Activated naive CD8-positive, alpha-beta T cell treated with anti-CD3 and anti-CD28 coated beads, Interleukin-2, amount 10 ng/mL, durations not matched to agents 7 days and 5 days (primary cell): ENCODE measurements around the gene IGSF3. TPM values are rescaled to one million over a fixed set of nuclear protein-coding genes. Genes with fewer than 3 reads are reported as not detected.

Source experiments
- ATAC-seq: fragments of 150-1000 bp; cut with Tn5 transposase; one replicate; pipeline ENCODE4 v1.10.0; 2021; ENCODE audit warnings: low read depth, moderate library complexity
- POLR2A ChIA-PET: fragments of 350-600 bp; sonication (Branson Sonifier 250); formaldehyde crosslinking; loops from one replicate; lab custom pipeline; 2021; ENCODE audit warnings: antibody characterized with exemption; lab: Charles Lee
- DNase-seq: peaks from one replicate; pipeline ENCODE4 v3.0.0; 2021
- H3K27ac Mint-ChIP-seq: one replicate; pipeline ENCODE4 v1.8.0; 2022; ENCODE audit warnings: mild to moderate bottlenecking, mixed read lengths
- H3K27me3 Mint-ChIP-seq: one replicate; pipeline ENCODE4 v1.8.0; 2022; ENCODE audit warnings: mild to moderate bottlenecking, moderate library complexity, mixed read lengths
- H3K36me3 Mint-ChIP-seq: one replicate; pipeline ENCODE4 v1.8.0; 2021; ENCODE audit warnings: mild to moderate bottlenecking, mixed read lengths
- H3K4me1 Mint-ChIP-seq: one replicate; pipeline ENCODE4 v1.8.0; 2021; ENCODE audit warnings: mixed read lengths
- H3K4me3 Mint-ChIP-seq: one replicate; pipeline ENCODE4 v1.8.0; 2022; ENCODE audit warnings: mild to moderate bottlenecking, moderate library complexity, mixed read lengths
- H3K9me3 Mint-ChIP-seq: one replicate; pipeline ENCODE4 v1.8.0; 2021; ENCODE audit warnings: mixed read lengths
- total RNA-seq, 2 experiments: library from RNA; stranded (reverse); gene quantifications; one replicate each; pipeline ENCODE4 v1.2.3, GENCODE V29; 2021

The IGSF3 gene
- under 1 TPM; 0.06 to 0.09 TPM for total RNA-seq

DNA sequence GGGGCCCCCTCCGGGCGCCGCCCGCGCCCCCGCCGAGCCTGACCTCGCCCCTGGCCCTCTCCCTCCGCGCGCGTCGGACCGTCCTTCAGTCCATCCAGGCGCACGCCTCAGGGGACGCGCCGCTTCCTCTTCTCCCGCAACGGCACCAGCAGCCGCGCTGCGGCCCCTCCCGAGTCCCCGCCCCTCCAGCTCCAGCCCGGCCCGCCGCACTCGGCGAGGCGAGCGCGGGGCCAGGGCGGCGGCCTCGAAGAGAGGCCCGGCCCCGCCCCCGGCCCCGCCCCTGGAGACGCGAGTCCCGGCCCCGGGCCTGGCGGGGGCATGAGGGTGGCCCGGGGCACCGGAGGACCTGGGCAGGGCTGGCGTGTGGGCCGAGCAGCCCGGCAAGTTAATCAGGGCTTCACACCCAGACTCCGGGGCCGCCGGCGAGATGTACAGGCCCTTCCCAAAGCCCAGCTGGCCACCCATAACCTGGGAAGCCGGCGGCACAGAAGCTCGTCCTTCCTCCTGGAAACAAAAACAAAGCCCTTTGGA, at the start of gene IGSF3:
IGSF3 (minus strand) TSS at position 159 of the 531 bp plus-strand sequence. CDS start 1,407 bp downstream, outside the sequence.
- H3K9me3 Mint-ChIP-seq = no peaks in the 10 kb centered on the region
- H3K27me3 Mint-ChIP-seq = peaks cover 75% of the 10 kb centered on the region
- H3K4me3 Mint-ChIP-seq = peak within 1 kb of the TSS; percentile 65
- ATAC-seq (peak; percentile 72), DNase-seq (peak; percentile 63)
- no peaks in the 10 kb centered on the region for H3K36me3 Mint-ChIP-seq
- H3K4me1 Mint-ChIP-seq = peaks cover 23% of the 10 kb centered on the region
- H3K27ac Mint-ChIP-seq = no peak within 1 kb of the TSS
- POLR2A ChIA-PET = no interaction called here

DNA sequence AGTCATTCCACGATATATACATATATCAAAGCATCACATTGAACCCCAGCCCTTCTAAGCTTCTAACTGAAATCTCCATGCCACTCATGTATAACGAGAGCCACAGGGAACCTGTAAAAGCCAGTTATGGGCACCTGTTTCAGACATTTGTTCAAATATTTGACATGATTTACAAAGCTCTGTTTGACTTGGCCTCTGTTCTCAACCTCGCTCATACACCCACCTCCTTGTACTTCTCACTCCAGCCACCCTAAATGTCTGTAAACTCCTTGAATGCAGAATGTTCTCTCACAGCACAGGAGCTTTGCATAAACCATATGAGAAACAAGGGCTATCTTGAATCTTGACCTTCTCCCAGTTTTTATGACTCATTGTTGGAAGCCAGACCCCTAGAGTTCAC, 49.8 kb upstream of the IGSF3 start:
- Mint-ChIP-seq H3K4me1 (peaks cover 5% of the 10 kb centered on the region), H3K27ac (no peak overlapping the region), H3K36me3 (peaks cover 3% of the 10 kb centered on the region), H3K9me3 (peaks cover 6% of the 10 kb centered on the region), H3K27me3 (no peaks in the 10 kb centered on the region), H3K4me3 (no peak overlapping the region)
- no peak for DNase-seq
- no peak for ATAC-seq
- POLR2A ChIA-PET = no interaction called here

DNA sequence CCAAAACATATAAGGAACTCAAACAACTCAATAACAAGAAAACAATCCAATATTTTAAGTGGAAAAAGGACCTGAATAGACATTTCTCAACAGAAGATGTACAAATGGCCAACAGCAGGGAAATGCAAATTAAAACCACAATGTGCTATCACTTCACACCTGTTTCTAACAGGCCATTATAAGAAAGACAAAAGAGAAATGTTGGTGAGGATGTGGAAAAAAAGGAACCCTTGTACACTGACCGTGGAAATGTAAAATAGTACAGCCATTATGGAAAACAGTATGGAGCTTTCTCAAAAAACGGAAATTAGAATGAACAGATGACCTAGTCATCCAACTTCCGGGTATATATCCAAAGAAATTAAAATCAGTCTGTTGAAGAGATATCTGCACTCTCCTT, 48.9 kb upstream of the IGSF3 start:
- H3K36me3 Mint-ChIP-seq = peaks cover 3% of the 10 kb centered on the region
- DNase-seq = no peak
- H3K9me3 Mint-ChIP-seq = peaks cover 6% of the 10 kb centered on the region
- no peaks in the 10 kb centered on the region for H3K27me3 Mint-ChIP-seq
- POLR2A ChIA-PET = no interaction called here
- no peak overlapping the region for H3K4me3 Mint-ChIP-seq
- H3K27ac Mint-ChIP-seq = no peak overlapping the region
- ATAC-seq = no peak
- H3K4me1 Mint-ChIP-seq = peaks cover 6% of the 10 kb centered on the region

DNA sequence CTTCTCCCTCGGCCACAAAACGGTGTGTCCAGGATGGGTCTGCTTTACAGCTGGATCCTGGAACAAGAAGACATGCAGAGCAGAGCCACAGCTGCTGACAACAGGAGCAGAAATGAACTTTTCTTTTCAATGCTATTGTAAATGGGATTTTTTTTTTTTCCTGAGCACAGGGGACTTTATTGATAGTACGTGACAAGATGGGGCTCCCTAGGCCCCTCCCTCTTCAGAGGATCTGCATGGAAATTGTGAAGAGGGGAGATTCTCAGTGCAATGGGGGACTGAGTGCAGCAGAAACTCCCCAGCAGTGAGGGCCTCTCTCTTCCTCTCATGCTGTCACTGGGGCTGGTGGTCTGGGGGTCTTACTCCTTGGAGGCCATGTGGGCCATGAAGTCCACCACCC, 45.9 kb upstream of the IGSF3 start:
- Mint-ChIP-seq H3K36me3 (no peaks in the 10 kb centered on the region), H3K27ac (no peak overlapping the region), H3K9me3 (peaks cover 3% of the 10 kb centered on the region), H3K27me3 (peaks cover 4% of the 10 kb centered on the region), H3K4me1 (peaks cover 6% of the 10 kb centered on the region), H3K4me3 (no peak overlapping the region)
- DNase-seq (no peak), ATAC-seq (no peak)
- POLR2A ChIA-PET = no interaction called here

DNA sequence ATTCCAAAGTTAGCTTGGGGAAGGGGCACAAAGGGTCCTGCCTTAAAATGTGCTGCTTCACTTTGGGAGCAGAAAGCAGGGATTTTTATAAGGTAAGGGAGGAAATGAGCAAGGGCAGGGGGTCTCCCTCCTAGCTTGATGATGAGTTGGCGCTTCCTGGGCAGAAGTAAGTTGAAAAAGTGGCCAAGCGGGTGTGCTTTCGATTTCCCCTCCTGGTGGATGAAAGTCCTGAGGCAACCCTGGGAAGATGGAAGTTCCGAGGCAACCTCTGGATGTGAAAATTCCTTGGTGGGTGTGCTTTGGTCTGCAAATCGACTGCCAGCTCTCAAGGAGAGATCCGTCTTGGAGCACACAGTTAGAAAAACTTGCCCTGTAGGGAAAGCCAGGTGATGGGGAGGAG, 45.0 kb upstream of the IGSF3 start:
- Mint-ChIP-seq H3K4me3 (no peak overlapping the region), H3K9me3 (peaks cover 2% of the 10 kb centered on the region), H3K4me1 (peaks cover 6% of the 10 kb centered on the region), H3K36me3 (no peaks in the 10 kb centered on the region), H3K27ac (no peak overlapping the region), H3K27me3 (peaks cover 4% of the 10 kb centered on the region)
- DNase-seq (no peak), ATAC-seq (no peak)
- POLR2A ChIA-PET = no interaction called here

DNA sequence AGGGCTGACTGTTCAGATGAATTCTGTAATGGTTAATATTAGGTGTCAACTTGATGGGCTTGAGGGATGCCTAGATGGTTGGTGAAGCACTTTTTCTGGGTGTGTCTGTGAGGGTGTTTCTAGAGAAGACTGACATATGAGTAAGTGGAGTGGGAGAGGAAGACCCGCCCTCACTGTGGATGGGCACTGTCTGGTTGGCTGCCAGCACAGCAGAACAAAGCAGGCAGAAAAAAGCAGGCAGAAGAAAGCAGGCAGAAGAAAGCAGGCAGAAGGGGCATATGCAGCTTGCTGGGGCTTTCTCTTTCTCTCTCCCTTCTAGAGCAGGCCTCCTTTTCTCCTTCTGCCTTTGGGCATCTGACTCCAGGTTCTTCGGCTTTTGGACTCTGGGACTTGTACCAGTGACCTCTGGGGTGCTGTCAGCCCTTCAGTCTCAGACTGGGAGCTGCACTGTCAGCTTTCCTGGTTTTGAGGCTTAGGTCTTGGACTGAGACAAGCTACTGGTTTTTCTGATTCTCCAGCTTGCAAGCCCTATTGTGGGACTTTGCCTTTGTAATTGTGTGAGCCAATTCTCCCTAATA, 43.8 kb upstream of the IGSF3 start:
- H3K27ac Mint-ChIP-seq = no peak overlapping the region
- no peak for ATAC-seq
- H3K4me1 Mint-ChIP-seq = peaks cover 6% of the 10 kb centered on the region
- peaks cover 4% of the 10 kb centered on the region for H3K27me3 Mint-ChIP-seq
- H3K4me3 Mint-ChIP-seq = no peak overlapping the region
- peaks cover 2% of the 10 kb centered on the region for H3K9me3 Mint-ChIP-seq
- no peaks in the 10 kb centered on the region for H3K36me3 Mint-ChIP-seq
- POLR2A ChIA-PET = no interaction called here
- no peak for DNase-seq

DNA sequence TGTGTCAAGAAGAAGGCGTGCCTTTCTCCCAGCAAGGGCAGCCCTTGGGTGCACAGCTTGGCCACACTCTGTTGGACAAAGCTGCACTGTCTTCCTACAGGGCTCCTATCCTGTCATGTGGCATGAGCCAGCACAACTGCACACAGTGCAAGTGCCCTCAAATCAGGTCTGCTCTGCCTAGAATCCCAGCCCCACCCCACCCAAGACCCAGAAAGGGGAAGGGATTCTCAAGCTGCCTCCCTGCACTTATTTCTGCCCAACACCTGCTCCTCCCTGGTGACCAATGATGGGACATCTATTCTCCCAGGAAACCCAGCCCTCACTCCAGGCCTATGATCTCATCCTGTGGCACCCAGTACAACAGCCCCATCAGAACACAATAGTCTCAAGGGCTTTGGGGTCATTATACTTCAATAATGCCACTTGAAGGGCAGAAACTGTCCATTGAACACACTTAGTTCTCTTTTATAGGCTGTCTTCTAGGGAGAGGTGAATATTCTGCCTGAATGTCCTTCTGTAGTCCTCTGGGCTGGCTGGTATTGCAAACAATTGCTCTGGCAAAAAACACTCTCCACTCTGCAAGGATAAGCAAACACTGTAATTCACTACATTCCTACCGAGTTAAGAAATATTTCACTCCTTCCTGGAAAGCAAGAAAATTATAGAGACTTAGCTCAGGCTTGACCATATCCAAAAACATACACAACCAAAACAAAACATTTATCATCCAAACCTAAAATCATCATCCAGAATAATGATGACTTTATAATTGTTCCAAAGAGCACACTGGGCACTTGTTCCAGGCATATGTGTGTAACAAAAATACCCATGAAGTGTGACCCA, 43.1 kb upstream of the IGSF3 start:
- H3K9me3 Mint-ChIP-seq = peaks cover 4% of the 10 kb centered on the region
- no peaks in the 10 kb centered on the region for H3K36me3 Mint-ChIP-seq
- no peak overlapping the region for H3K27ac Mint-ChIP-seq
- H3K4me1 Mint-ChIP-seq = peaks cover 6% of the 10 kb centered on the region
- POLR2A ChIA-PET = no interaction called here
- peaks cover 4% of the 10 kb centered on the region for H3K27me3 Mint-ChIP-seq
- DNase-seq (no peak), ATAC-seq (no peak)
- no peak overlapping the region for H3K4me3 Mint-ChIP-seq

DNA sequence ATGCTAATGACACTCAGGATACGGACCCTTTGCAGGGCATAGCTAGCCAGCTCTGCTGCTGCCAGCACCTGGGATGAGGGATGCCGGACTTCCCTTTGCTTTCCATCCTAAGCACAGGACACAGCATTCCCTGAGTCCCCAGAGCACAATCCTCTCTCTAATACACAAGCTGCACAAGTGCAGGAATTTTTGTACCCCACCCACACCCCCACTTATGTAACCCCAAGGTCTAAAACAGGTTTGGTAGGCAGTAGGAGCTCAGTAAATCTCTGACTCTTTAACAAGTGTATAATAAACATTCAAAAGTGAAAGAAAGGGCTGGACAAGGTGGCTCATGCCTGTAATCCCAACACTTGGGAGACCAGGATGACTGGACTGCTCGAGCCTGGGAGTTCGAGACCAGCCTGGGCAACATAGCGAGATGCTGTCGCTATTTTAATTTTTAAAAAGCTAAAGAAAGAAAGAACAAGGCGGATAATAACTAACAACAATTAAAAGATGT, 42.2 kb upstream of the IGSF3 start:
- DNase-seq (no peak), ATAC-seq (no peak)
- Mint-ChIP-seq H3K27ac (no peak overlapping the region), H3K4me1 (peaks cover 6% of the 10 kb centered on the region), H3K27me3 (peaks cover 4% of the 10 kb centered on the region), H3K4me3 (no peak overlapping the region), H3K36me3 (no peaks in the 10 kb centered on the region), H3K9me3 (peaks cover 4% of the 10 kb centered on the region)
- POLR2A ChIA-PET = no interaction called here

DNA sequence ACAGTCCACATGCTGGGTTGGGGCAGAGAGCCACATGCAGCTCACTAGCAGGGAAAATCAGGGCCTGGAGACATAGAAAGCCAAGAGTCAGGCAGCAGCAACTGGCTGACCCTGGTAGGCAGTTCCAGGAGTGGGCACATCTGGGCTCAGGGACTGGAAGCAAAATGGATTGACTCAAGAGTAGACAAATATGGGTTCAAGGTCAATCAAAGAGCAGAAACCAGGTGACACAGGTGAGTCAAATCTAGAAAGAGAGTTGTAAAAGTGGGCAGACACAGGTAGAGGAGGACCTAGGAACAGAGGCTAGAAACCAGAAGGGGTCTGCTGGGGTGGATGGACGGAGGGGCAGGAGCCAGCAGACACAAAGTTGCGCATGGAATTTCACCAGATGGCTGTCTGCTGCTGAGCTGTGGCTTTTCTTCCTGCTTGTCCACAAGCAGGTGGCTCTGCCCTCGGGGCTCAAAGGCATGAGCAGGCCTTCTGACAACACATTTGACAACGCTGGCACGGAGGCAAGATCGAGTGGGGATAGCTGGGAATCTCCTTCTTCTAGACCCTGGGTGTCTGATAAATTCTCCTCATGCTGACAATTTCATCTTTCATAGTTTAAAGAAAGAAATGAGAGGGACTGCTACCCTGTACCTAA, 40.8 kb upstream of the IGSF3 start:
- H3K27ac Mint-ChIP-seq = no peak overlapping the region
- DNase-seq (no peak), ATAC-seq (no peak)

DNA sequence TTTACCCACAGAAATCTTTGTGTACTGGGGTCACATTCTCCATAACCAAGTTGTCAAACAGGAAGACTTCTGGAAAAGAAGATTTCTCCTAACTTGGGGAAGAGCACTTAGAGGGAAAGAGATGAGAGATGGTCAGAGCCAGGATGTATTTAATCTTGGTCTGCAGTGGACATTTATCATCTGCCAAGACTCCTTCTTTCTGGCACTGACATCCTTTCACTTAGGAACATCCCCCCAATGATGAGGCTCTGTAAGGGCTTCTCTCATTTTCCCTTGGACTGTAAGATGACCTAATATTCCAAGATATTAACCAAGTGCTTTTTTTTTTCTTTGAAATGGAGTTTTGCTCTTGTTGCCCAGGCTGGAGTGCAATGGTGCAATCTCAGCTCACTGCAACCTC, 39.3 kb upstream of the IGSF3 start:
- H3K36me3 Mint-ChIP-seq = no peaks in the 10 kb centered on the region
- DNase-seq (no peak), ATAC-seq (no peak)
- no peaks in the 10 kb centered on the region for H3K4me1 Mint-ChIP-seq
- peaks cover 4% of the 10 kb centered on the region for H3K27me3 Mint-ChIP-seq
- peaks cover 4% of the 10 kb centered on the region for H3K9me3 Mint-ChIP-seq
- H3K4me3 Mint-ChIP-seq = no peak overlapping the region
- POLR2A ChIA-PET = no interaction called here
- no peak overlapping the region for H3K27ac Mint-ChIP-seq

More for the DNA sequence above, 40.8 kb upstream of the IGSF3 start:
- Mint-ChIP-seq H3K36me3 (no peaks in the 10 kb centered on the region), H3K9me3 (peaks cover 4% of the 10 kb centered on the region), H3K4me1 (peaks cover 6% of the 10 kb centered on the region), H3K27me3 (peaks cover 4% of the 10 kb centered on the region), H3K4me3 (no peak overlapping the region)
- POLR2A ChIA-PET = no interaction called here

DNA sequence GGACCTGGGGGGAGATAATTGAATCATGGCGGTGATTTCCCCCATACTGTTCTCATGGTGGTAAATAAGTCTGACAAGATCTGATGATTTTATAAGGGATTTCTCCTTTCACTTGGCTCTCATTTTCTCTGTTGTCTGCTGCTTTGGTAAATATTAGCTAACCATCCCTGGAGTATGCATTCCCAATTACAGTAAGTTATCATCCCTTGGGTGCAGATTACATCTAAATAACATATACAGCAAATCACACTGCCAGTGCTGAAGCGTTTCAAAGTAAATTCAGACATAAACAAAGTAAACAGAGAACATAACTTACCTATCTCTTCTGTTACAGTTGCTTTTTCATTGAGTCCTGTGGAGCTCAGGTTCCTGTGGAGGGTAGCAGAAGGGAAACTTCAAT, 38.6 kb upstream of the IGSF3 start:
- Mint-ChIP-seq H3K36me3 (no peaks in the 10 kb centered on the region), H3K9me3 (peaks cover 4% of the 10 kb centered on the region), H3K27me3 (peaks cover 4% of the 10 kb centered on the region), H3K4me3 (no peak overlapping the region), H3K4me1 (no peaks in the 10 kb centered on the region), H3K27ac (no peak overlapping the region)
- POLR2A ChIA-PET = no interaction called here
- DNase-seq = no peak
- ATAC-seq = no peak

DNA sequence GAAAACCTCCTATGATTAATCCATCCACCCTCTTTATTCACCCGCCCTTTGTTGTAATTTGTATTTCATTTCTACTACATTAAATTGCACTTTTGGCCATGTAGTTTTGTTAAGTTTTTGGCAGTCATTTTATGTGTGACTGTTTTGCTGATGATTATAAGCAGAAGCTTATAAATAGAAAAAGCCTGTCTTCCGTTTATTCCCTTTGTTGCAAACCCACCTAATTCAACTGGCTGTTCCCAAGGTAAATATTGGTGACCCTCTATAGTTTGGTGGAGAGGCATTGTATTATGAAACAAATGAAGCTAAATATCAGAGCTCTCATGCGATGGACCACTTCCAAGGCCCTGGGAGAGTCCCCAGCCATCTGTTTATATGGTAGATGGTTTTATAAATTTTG, 36.7 kb upstream of the IGSF3 start:
- Mint-ChIP-seq H3K27ac (no peak overlapping the region), H3K27me3 (peaks cover 2% of the 10 kb centered on the region), H3K4me1 (no peaks in the 10 kb centered on the region), H3K4me3 (no peak overlapping the region), H3K9me3 (peaks cover 4% of the 10 kb centered on the region), H3K36me3 (no peaks in the 10 kb centered on the region)
- ATAC-seq = no peak
- DNase-seq = no peak
- POLR2A ChIA-PET = no interaction called here

DNA sequence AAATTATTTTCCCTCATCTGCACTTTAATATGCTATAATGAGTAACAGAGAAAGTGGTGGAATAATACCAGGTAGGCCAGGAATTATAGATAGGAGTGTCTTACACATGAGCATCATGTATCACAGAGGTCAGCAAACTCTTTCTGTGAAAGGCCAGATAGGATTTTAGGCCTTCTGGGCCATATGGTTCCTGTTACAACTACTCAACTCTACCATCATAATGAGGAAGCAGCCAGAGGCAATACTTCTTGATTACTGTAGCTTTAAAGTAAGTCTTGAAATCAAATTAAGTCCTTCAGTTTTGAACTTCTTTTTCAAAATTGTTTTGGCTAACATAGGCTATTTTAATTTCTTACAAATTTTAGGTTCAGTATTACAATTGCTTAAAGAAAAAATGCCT, 32.1 kb upstream of the IGSF3 start:
- H3K27me3 Mint-ChIP-seq = peaks cover 2% of the 10 kb centered on the region
- ATAC-seq (no peak), DNase-seq (no peak)
- H3K36me3 Mint-ChIP-seq = no peaks in the 10 kb centered on the region
- POLR2A ChIA-PET = no interaction called here
- no peaks in the 10 kb centered on the region for H3K9me3 Mint-ChIP-seq
- no peaks in the 10 kb centered on the region for H3K4me1 Mint-ChIP-seq
- H3K4me3 Mint-ChIP-seq = no peak overlapping the region
- H3K27ac Mint-ChIP-seq = no peak overlapping the region
